GM21423 (cell line): Measurements from ENCODE around the gene MAOB.
"Not testable (repeated sequence)": the region's sequence is repeated elsewhere in the genome, so short reads cannot be mapped to it uniquely, and the experiment has no call there.

Experiments
- ATAC-seq: cut with Tn5 transposase; IDR thresholded peaks from one replicate; pipeline ENCODE4 v1.9.1; 2021; ENCODE audit warnings: mild to moderate bottlenecking, moderate library complexity; ENCODE audit not compliant: unreplicated experiment

MAOB gene

DNA sequence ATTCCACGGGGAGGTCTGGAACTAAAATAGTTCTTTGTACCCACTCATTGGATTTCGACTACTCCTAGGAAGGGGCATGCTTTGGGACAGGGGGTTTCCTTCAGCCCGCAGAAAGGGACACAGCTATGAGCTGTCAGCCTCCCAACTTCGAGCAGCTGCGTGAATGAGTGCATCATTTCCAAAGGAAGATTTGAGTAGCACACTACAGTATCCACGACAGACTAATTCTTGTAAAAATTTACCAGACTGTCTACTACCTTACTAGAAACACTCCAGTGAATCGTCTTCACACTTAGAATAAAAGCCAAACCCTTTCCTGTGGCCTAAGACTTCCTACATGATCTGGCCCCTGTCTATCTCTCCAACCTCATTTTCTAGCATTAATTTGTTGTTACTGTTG lies 124.2 kb downstream of the MAOB start:
- no peak for ATAC-seq

- ATAC-seq, result no peak
Measured at GRCh38 chrX:43756076-43756475, 126.2 kb downstream of the MAOB start.

- ATAC-seq, result no peak
Measured at GRCh38 chrX:43753637-43754036, 128.6 kb downstream of the MAOB start.

DNA sequence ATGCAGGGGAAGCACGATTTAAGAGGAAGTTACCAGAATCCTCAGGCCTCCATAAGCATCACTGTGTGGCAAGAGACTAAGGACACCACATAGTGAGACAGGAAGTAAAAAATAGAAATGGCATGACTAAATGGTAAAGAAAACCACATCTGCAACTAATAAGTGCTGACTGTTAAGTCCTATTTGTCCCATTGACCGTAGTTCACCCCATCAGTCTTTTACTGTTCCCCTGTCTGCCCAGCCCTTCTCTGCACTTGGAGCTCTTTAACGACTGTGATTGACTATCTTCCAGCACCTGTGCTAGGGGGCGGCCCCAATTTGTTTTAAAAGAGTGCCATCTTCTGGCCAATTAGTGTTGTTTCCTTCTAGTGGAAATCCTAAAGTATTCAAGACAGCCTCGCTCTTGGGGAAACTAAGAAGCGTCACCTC lies 132.0 kb downstream of the MAOB start:
- no peak for ATAC-seq

DNA sequence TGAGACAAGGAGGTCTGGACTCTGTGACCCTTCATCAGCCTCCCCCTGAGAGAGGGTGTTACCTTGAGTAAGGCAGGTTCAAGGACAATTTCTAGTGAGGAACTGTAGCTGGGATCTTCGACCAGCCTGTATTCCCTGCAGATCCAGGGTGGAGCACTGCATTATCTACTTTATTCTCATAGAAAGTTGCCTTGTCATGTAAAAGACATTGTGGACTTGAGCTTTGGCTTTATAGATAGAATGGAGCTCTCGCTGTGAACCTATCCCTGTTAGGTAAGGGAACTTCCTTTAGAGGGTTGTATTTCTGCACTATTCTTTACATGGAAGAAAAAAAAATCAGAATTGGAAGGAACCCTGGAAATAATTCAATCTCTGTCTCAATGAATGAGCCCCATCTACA lies 134.8 kb downstream of the MAOB start:
- ATAC-seq, result no peak

GRCh38 chrX:43745938-43746721 lies 136.1 kb downstream of the MAOB start:
- ATAC-seq, result no peak

GRCh38 chrX:43744284-43744683 lies 138.0 kb downstream of the MAOB start:
- ATAC-seq, result no peak

DNA sequence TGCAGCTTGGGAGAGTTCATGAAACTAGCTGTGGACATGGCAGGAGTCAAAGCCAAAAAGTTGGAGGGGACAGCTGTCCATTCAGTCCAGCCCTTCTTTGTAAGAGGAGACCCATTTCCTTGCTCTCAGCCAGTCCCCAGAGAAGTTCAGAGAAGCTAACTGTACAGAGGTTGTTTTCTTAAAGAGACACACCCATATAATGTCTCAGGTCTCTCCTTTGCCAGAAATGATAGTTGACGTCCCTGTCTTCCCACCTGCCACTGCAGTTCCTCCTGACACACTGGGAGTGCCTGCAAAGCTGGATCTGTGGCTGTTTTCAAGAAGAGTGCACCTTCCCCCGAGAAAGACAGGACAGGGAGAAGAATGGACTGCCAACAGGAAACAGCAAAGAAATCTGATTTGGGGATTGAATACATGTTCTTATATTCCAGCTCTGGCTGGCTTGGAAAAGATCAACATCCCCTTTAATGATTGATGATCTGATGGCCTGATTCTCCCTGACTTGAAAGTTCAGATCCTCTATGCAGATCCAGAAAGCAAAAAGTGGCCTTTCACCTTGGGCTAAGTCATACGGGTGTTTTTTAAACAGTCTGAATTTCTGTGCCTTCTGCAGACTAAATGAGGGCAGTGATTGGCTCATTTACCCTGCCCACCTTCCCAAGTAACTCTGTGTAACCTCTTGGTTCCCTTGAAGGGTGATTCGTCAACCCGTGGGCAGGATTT lies 139.0 kb downstream of the MAOB start:
- ATAC-seq, result no peak

- ATAC-seq, result no peak
Measured at GRCh38 chrX:43741843-43742573, 140.2 kb downstream of the MAOB start.

DNA sequence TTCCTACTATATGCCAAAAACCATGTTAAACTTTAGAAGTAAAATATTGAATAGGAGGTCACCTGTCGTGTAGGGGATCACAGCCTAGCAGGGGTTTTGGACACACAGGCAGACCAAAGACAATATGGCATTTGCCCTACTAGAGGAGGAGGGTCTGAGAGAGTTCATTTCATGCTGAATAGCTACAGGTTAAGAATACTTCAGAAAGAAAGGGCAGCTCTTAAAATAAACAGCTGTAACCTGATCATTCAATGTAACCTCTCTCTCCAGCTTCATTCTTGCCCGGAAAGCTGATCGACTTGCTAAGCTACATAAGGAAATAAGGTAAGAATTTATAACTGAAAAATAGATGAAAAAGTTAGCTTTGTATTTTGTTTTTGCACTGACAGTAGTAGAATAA lies 146.3 kb downstream of the MAOB start:
- no peak for ATAC-seq

DNA sequence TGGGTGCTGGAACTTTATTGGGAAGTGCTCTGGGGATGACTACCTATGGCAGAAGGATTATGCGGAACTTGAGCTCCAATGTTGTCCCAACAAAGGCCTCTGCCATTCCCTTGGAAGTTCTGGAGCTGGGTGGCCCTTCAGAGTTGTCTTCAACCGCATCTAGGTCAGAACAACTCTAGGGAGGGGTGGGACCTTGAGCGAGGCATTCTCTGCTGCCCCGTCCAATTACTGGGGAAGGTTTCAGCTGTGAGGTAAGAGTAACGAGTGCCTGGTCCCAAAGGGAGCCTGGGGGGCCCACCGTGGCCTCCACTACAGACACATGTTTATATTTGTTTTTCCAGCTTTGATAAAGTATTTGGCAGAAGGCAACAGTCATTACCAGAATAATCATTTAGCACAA lies 146.7 kb downstream of the MAOB start:
- ATAC-seq, result no peak

DNA sequence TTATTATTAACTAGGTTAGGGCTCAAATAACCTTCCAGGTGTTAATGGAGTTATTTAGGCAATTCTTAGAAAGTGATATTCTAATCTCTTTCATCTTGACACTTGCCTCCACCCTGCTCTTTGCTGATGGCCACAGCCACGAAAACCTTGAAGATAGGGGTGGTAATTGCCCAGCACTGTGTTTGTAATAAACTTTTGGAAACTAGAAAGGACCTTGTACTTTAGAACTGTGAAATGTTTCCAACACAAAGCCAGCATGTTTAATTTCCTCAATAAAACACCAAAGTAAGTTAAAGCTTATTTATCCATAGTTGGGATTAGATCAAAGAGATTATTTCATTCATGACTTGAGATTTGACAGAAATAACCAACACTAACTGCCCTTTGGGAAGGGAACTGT lies 147.8 kb downstream of the MAOB start:
- no peak for ATAC-seq

DNA sequence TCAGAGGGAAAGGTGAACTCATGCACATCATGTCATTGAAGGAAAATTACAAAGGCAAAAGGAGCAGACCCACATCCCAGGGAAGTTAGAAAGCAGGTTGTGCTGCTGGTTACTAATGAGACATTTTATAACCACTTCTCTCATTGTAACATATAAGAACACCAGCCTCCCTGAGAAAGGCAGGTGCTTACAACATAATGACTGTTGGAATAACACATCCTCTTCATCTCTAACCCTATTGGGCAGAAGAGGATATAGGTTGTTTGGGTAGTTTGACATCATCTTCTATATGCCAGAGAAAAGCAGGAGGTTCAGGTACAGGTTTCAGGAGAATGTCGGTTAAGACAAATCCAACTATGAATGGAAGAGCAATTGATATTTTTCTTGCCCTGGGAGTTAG lies 148.6 kb downstream of the MAOB start:
- no peak for ATAC-seq

DNA sequence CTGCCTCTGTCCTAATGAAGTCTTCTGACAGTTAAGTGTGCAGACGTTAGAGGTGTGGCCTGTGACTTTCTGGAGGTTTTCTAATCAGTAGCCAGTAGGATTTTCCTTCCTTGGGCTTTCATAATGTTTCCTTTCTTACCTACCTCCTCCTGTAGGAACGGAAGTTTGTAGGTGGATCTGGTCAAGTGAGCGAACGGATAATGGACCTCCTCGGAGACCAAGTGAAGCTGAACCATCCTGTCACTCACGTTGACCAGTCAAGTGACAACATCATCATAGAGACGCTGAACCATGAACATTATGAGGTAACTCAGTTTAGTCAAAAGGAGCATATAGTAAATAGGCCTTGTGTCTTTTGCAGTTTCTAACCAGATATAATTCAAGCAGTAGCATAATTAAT lies 151.2 kb downstream of the MAOB start:
- ATAC-seq, result no peak

- no peak for ATAC-seq
Measured at GRCh38 chrX:43728966-43729365, 153.3 kb downstream of the MAOB start.

DNA sequence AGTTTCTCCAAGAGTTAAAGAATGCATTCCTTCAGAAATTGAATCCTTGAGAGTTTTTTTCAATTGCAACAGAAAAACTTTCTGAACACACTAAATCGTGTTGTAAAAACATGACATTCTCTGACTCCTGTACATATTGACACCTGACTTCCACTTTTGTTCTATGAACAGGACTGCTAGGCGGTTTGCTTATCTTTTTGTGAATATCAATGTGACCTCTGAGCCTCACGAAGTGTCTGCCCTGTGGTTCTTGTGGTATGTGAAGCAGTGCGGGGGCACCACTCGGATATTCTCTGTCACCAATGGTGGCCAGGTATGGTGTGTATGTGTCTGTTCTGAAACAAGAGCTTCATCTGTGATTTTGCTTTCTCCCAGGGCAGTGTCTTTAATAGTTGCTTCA lies 154.2 kb downstream of the MAOB start:
- no peak for ATAC-seq

- not testable (repeated sequence) for ATAC-seq
Measured at GRCh38 chrX:43727254-43727653, 155.0 kb downstream of the MAOB start.

DNA sequence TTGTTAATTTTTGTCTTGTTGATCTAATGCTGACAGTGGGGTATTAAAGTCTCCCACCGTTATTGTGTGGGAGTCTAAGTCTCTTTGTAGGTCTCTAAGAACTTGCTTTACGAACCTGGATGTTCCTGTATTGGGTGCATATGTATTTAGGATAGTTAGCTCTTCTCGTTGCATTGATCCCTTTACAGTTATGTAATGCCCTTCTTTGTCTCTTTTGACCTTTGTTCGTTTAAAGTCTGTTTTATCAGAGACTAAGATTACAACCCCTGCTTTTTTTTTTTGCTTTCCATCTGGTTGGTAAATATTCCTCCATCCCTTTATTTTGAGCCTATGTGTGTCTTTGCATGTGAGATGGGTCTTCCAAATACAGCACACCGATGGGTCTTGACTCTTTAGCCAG lies 157.0 kb downstream of the MAOB start:
- ATAC-seq, result not testable (repeated sequence)

DNA sequence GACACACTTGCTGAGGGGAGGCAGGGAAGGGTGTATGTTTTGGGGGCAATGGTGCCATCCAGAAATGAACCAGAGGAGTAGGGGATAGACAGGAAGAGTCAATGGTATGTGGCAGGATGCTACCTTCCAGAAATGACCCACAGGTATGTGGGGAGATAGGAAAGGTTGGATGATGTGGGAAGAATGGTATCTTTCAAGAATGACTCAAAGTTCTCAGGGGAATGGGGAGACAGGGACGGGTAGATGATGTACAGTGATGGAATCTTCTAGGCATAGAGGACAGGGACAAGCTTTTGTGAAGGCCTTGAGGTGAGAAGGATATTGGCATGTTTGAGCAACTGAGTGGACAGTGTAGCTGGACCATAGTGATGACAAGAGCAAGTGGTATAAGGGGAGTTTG lies 161.3 kb downstream of the MAOB start:
- ATAC-seq, result no peak

DNA sequence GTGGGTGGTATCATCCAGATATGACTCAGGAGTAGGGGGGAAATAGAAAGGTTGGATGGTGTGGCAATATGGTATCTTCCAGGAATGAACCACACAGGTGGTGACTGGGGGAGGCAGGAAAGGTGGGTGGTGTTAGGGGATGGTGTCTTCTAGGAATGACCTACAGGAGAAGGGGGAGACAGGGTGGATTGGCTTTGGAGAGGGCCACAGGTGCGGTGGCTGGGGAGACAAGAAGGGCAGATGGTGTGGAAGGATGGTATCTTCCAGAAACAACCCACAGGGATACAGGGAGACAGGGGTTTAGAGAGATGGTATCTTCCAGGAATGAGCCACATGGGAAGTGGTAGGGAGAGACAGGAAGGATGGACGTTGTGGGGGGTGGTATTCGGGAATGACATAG lies 162.2 kb downstream of the MAOB start:
- ATAC-seq, result no peak

- ATAC-seq, result no peak
Measured at GRCh38 chrX:43718956-43719355, 163.3 kb downstream of the MAOB start.

DNA sequence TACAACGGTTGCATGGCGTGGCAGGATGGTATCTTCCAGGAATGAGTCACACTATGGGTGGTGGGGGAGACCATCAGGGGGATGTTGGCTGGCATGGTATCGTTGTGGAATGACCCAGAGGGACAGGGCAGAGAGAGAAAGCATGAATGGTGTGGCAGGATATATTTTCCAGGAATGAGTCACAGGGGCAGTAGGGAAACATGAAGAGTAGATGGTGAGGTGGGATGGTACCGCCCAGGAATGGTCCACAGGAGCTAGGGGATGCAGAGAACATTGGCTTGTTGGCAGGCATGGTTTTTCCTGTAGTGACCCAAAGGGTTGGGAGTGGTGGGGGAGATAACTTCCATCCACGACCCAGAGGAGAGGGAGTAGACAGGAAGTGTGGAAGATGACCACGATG lies 163.7 kb downstream of the MAOB start:
- ATAC-seq, result no peak
